Bronchial epithelial cell (primary cell): ENCODE measurements around the gene JAKMIP1. TPM values are rescaled to one million over a fixed set of nuclear protein-coding genes. Genes with fewer than 3 reads are reported as not detected.

ENCODE experiments used
- DNase-seq: peaks from one replicate; pipeline ENCODE4 v3.0.0-alpha.2; 2010; ENCODE audit warnings: low read depth
- FAIRE-seq: peaks from 2 replicates; lab custom pipeline; 2011; peaks lifted over from hg19 to GRCh38; lab: Jason Lieb, UNC
- H3K27me3 ChIP-seq: 2 replicates; pipeline ENCODE4 v1.5.1; 2011; ENCODE audit warnings: low read length; ENCODE audit not compliant: control insufficient read depth, insufficient read depth
- H3K36me3 ChIP-seq: 2 replicates; pipeline ENCODE4 v1.5.1; 2011; ENCODE audit warnings: low read length; ENCODE audit not compliant: control insufficient read depth, insufficient read depth
- H3K4me3 ChIP-seq: 2 replicates; pipeline ENCODE4 v1.5.1; 2011; ENCODE audit warnings: mild to moderate bottlenecking, low read depth, low read length, control low read depth
- total RNA-seq: library from RNA; depleted of rRNA; stranded (reverse); fragments of >200 nt; gene quantifications from 2 replicates; pipeline ENCODE4 v1.2.1, GENCODE V29; 2014
- TF ChIP-seq, protein P1 (sequence below): IDR thresholded peaks from 2 replicates; pipeline ENCODE4 v1.5.1; 2011; ENCODE audit warnings: mild to moderate bottlenecking, moderate library complexity, low read length, control low read depth, inconsistent platforms; ENCODE audit not compliant: insufficient read depth, severe bottlenecking

The JAKMIP1 gene
- total RNA-seq, 1 donor from 2014 or later = not detected

DNA sequence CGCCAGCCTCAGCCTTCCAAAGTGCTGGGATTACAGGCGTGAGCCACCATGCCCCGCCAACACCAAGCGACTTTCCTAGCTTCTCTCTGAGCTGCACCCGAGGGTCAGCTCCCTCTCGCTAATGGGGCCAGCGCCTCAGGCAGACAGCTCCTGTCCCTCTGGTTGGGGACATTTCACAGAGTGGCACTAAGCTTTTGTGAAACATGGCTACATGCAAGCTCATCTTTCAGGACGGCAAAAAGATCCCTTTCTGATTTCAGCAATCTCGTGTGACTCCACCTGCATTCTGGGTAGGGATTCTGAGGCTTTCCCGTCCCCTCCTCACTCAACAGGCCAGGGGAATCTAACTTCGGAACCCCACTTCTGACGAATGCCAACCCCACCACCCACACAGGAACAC, 151.1 kb downstream of the JAKMIP1 start:
- Histone ChIP-seq H3K4me3 (no peak overlapping the region), H3K27me3 (no peaks in the 10 kb centered on the region), H3K36me3 (no peaks in the 10 kb centered on the region)
- DNase-seq = no peak
- FAIRE-seq = no peak
- TF ChIP-seq, protein P1, sequence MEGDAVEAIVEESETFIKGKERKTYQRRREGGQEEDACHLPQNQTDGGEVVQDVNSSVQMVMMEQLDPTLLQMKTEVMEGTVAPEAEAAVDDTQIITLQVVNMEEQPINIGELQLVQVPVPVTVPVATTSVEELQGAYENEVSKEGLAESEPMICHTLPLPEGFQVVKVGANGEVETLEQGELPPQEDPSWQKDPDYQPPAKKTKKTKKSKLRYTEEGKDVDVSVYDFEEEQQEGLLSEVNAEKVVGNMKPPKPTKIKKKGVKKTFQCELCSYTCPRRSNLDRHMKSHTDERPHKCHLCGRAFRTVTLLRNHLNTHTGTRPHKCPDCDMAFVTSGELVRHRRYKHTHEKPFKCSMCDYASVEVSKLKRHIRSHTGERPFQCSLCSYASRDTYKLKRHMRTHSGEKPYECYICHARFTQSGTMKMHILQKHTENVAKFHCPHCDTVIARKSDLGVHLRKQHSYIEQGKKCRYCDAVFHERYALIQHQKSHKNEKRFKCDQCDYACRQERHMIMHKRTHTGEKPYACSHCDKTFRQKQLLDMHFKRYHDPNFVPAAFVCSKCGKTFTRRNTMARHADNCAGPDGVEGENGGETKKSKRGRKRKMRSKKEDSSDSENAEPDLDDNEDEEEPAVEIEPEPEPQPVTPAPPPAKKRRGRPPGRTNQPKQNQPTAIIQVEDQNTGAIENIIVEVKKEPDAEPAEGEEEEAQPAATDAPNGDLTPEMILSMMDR = no peak

- no peak for FAIRE-seq
- H3K36me3 ChIP-seq = no peaks in the 10 kb centered on the region
Observed at GRCh38 chr4:6048537-6048936, 151.8 kb downstream of the JAKMIP1 start.

GRCh38 chr4:6047130-6047673, 153.1 kb downstream of the JAKMIP1 start:
- H3K36me3 ChIP-seq = no peaks in the 10 kb centered on the region
- H3K4me3 ChIP-seq = no peak overlapping the region
- TF ChIP-seq, protein P1 = no peak
- peak; percentile 40 for FAIRE-seq
- no peak for DNase-seq
- no peaks in the 10 kb centered on the region for H3K27me3 ChIP-seq

More at GRCh38 chr4:6048537-6048936, 151.8 kb downstream of the JAKMIP1 start:
- no peak for DNase-seq
- no peaks in the 10 kb centered on the region for H3K27me3 ChIP-seq
- no peak overlapping the region for H3K4me3 ChIP-seq
- TF ChIP-seq, protein P1 = no peak

DNA sequence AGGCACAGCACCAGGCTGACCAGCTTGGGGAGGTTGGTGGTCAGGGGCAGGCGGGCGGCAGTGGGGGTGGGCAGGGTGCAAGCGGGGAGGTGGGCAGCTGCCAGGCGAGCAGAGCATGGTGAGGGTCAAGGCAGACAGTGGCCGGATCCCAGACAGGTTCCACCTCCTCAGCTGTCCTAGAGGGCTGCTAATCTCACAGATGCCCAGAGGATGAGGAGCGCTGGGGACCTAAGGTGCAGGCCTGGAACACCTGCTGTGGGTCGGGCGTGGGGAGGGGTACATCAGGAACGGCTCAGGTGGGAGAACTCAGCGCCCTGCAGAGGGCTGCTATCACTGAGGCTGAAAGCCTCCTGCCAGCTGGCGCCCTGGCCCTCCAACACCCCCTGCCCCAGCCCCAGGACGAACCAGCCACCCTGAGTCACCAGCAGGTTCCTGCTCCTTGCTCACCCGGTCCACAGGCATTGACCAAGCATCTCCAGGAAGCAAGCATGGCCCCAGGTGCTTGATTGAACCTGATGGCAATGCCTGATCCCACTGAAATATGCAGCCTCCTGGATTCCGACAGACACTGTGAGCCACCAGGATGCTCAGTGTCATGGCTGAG, 153.7 kb downstream of the JAKMIP1 start:
- TF ChIP-seq, protein P1 = no peak
- DNase-seq (no peak), FAIRE-seq (no peak)
- Histone ChIP-seq H3K4me3 (no peak overlapping the region), H3K36me3 (no peaks in the 10 kb centered on the region), H3K27me3 (no peaks in the 10 kb centered on the region)

DNA sequence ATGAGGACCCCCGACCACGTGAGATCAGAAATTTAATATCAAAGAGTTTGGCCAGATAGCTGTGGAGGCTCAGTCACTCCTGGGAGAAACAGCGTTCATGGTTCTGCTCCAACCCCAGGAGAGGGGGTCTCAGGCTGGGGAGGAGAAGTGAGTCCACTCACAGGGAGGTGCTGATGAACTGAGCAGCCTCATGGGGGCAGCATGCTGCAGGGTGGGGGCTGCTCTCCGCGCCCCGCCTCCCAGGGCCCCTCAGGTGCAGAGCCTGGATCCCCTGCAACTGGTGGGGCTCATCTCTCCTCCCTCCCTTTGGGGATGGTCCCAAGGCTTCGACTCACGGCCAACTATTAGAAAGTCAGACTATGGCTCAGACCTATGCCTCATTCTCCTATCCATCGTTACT, 155.5 kb downstream of the JAKMIP1 start:
- Histone ChIP-seq H3K36me3 (no peaks in the 10 kb centered on the region), H3K4me3 (no peak overlapping the region), H3K27me3 (no peaks in the 10 kb centered on the region)
- TF ChIP-seq, protein P1 = no peak
- no peak for FAIRE-seq
- no peak for DNase-seq
